ENCODE results near the gene PAAF1. TPM values are rescaled to one million over a fixed set of nuclear protein-coding genes. Genes with fewer than 3 reads are reported as not detected.

The PAAF1 gene
- total and polyA plus RNA-seq, 2 experiments from 2014 or later = 13.6 to 18.1 TPM

DNA sequence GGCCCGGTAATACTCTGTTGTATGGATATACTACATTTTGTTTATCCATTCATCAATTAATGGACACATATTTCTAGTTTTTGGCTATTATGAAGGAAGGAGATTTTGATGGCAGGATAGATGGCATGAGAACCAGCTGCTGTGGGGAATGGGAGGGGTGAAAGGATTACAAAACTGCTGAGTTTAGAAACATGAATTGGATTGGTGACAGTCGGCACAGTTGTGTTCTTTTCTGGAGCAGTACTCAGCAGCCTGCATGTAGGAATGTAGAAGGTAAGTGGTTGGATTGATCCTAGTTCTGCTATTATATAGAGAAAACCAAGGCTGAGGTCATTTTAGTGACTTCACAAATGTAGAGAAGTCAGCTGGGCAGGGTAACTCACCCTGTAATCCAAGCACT, 7.1 kb downstream of the PAAF1 start:
- Mint-ChIP-seq H3K4me3 (no peak overlapping the region), H3K36me3 (ENCODE audit: low read depth) (peaks cover 19% of the 10 kb centered on the region), H3K4me1 (peaks cover 4% of the 10 kb centered on the region; the same call in 1 of the 3 replicates), H3K27me3 (ENCODE audit: insufficient read depth, low read depth, poor library complexity) (peaks cover 7% of the 10 kb centered on the region), H3K9me3 (no peaks in the 10 kb centered on the region), H3K27ac (no peak overlapping the region)
- no peak overlapping the region for H2AFZ ChIP-seq
- no peak overlapping the region for H3K4me3 ChIP-seq
- no peaks in the 10 kb centered on the region for H3K27me3 ChIP-seq (ENCODE audit: insufficient read depth)
- no peaks in the 10 kb centered on the region for H3K79me2 ChIP-seq (replicated peaks; ENCODE audit: insufficient read depth)
- DNase-seq (ENCODE audit: low spot score) (no peak), ATAC-seq (no peak)
- H3K36me3 ChIP-seq (ENCODE audit: insufficient read depth) = no peaks in the 10 kb centered on the region
- H4K20me1 ChIP-seq (replicated peaks; ENCODE audit: insufficient read depth) = no peaks in the 10 kb centered on the region
- no peak overlapping the region for H3K27ac ChIP-seq (ENCODE audit: low read depth)
- no peak overlapping the region for H3K4me2 ChIP-seq
- TF ChIP-seq ZNF114 (CRISPR knock-in tag; IDR thresholded peaks at IDR 0.05) = no peak
- no peak for TF ChIP-seq POLR2AphosphoS5 (IDR thresholded peaks at IDR 0.05; ENCODE audit: low read depth)
- no peaks in the 10 kb centered on the region for H3F3A ChIP-seq (replicated peaks; ENCODE audit: low read depth)
- no peaks in the 10 kb centered on the region; the same call in 1 of the 2 replicates for H3K4me1 ChIP-seq (ENCODE audit: insufficient read depth)
- H3K9me2 ChIP-seq (ENCODE audit: insufficient read depth) = no peaks in the 10 kb centered on the region

DNA sequence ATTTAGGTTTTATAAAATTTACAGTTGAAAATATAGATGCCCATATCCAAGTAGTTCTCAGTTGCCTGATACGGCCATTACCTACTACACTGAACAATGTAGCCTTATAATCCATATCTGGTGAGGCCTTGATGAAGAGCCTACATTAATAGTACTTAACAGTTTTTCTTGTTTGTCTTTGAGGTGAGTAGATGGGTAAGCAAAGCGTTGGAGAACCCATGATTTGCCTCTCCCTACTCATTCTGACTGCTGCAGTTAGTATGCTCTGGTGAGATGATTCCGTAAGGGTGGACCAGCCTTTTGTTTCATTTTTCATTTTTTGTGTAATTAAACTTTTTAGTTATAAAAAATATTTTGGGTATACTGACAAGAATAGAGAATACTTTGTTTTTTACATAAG, 11.4 kb downstream of the PAAF1 start:
- no peak overlapping the region for H3K4me2 ChIP-seq
- no peaks in the 10 kb centered on the region for H3K9me2 ChIP-seq (ENCODE audit: insufficient read depth)
- Mint-ChIP-seq H3K36me3 (ENCODE audit: low read depth) (peaks cover 13% of the 10 kb centered on the region), H3K27ac (no peak overlapping the region), H3K4me1 (no peaks in the 10 kb centered on the region), H3K4me3 (no peak overlapping the region), H3K9me3 (no peaks in the 10 kb centered on the region), H3K27me3 (ENCODE audit: insufficient read depth, low read depth, poor library complexity) (peaks cover 3% of the 10 kb centered on the region)
- H3K4me1 ChIP-seq (ENCODE audit: insufficient read depth) = no peaks in the 10 kb centered on the region
- peaks cover 6% of the 10 kb centered on the region; the same call in 1 of the 2 replicates for H3K36me3 ChIP-seq (ENCODE audit: insufficient read depth)
- H3K27me3 ChIP-seq (ENCODE audit: insufficient read depth) = no peaks in the 10 kb centered on the region
- H3F3A ChIP-seq (replicated peaks; ENCODE audit: low read depth) = no peaks in the 10 kb centered on the region
- ATAC-seq (no peak), DNase-seq (ENCODE audit: low spot score) (no peak)
- no peak overlapping the region for H3K27ac ChIP-seq (ENCODE audit: low read depth)
- H2AFZ ChIP-seq = no peak overlapping the region
- H3K79me2 ChIP-seq (replicated peaks; ENCODE audit: insufficient read depth) = no peaks in the 10 kb centered on the region
- H3K4me3 ChIP-seq = no peak overlapping the region
- no peaks in the 10 kb centered on the region; the same call in 1 of the 2 replicates for H4K20me1 ChIP-seq (replicated peaks; ENCODE audit: insufficient read depth)
- no peak for TF ChIP-seq POLR2AphosphoS5 (IDR thresholded peaks at IDR 0.05; ENCODE audit: low read depth)
- TF ChIP-seq EZH2phosphoT487 (IDR thresholded peaks at IDR 0.05; ENCODE audit: unreplicated experiment) = no peak
- TF ChIP-seq EZH2 (IDR thresholded peaks at IDR 0.05; ENCODE audit: low read depth, unreplicated experiment) = no peak
- TF ChIP-seq, protein P1, sequence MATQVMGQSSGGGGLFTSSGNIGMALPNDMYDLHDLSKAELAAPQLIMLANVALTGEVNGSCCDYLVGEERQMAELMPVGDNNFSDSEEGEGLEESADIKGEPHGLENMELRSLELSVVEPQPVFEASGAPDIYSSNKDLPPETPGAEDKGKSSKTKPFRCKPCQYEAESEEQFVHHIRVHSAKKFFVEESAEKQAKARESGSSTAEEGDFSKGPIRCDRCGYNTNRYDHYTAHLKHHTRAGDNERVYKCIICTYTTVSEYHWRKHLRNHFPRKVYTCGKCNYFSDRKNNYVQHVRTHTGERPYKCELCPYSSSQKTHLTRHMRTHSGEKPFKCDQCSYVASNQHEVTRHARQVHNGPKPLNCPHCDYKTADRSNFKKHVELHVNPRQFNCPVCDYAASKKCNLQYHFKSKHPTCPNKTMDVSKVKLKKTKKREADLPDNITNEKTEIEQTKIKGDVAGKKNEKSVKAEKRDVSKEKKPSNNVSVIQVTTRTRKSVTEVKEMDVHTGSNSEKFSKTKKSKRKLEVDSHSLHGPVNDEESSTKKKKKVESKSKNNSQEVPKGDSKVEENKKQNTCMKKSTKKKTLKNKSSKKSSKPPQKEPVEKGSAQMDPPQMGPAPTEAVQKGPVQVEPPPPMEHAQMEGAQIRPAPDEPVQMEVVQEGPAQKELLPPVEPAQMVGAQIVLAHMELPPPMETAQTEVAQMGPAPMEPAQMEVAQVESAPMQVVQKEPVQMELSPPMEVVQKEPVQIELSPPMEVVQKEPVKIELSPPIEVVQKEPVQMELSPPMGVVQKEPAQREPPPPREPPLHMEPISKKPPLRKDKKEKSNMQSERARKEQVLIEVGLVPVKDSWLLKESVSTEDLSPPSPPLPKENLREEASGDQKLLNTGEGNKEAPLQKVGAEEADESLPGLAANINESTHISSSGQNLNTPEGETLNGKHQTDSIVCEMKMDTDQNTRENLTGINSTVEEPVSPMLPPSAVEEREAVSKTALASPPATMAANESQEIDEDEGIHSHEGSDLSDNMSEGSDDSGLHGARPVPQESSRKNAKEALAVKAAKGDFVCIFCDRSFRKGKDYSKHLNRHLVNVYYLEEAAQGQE (IDR thresholded peaks at IDR 0.05; ENCODE audit: unreplicated experiment) = no peak
- TF ChIP-seq, protein P2, sequence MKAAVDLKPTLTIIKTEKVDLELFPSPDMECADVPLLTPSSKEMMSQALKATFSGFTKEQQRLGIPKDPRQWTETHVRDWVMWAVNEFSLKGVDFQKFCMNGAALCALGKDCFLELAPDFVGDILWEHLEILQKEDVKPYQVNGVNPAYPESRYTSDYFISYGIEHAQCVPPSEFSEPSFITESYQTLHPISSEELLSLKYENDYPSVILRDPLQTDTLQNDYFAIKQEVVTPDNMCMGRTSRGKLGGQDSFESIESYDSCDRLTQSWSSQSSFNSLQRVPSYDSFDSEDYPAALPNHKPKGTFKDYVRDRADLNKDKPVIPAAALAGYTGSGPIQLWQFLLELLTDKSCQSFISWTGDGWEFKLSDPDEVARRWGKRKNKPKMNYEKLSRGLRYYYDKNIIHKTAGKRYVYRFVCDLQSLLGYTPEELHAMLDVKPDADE (IDR thresholded peaks at IDR 0.05) = no peak
- TF ChIP-seq ZNF114 (CRISPR knock-in tag; IDR thresholded peaks at IDR 0.05) = no peak
- no peak for TF ChIP-seq ZNF331 (CRISPR knock-in tag; IDR thresholded peaks at IDR 0.05; ENCODE audit: low read depth)
- no peak for TF ChIP-seq NANOG (IDR thresholded peaks at IDR 0.05; ENCODE audit: borderline replicate concordance)
- TF ChIP-seq, protein P3, sequence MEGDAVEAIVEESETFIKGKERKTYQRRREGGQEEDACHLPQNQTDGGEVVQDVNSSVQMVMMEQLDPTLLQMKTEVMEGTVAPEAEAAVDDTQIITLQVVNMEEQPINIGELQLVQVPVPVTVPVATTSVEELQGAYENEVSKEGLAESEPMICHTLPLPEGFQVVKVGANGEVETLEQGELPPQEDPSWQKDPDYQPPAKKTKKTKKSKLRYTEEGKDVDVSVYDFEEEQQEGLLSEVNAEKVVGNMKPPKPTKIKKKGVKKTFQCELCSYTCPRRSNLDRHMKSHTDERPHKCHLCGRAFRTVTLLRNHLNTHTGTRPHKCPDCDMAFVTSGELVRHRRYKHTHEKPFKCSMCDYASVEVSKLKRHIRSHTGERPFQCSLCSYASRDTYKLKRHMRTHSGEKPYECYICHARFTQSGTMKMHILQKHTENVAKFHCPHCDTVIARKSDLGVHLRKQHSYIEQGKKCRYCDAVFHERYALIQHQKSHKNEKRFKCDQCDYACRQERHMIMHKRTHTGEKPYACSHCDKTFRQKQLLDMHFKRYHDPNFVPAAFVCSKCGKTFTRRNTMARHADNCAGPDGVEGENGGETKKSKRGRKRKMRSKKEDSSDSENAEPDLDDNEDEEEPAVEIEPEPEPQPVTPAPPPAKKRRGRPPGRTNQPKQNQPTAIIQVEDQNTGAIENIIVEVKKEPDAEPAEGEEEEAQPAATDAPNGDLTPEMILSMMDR (conservative IDR thresholded peaks at IDR 0.05; ENCODE audit: low read depth in 2 of 2) = no peak
- TF ChIP-seq STAT1 (IDR thresholded peaks at IDR 0.05; ENCODE audit: unreplicated experiment) = no peak
